ENCODE results near the gene WDR54.

- TF ChIP-seq IKZF1 (conservative IDR thresholded peaks at IDR 0.05): no peak
- TF ChIP-seq, protein P1, sequence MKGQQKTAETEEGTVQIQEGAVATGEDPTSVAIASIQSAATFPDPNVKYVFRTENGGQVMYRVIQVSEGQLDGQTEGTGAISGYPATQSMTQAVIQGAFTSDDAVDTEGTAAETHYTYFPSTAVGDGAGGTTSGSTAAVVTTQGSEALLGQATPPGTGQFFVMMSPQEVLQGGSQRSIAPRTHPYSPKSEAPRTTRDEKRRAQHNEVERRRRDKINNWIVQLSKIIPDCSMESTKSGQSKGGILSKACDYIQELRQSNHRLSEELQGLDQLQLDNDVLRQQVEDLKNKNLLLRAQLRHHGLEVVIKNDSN (IDR thresholded peaks at IDR 0.05; ENCODE audit: borderline replicate concordance, extremely low read length, insufficient read depth, low read depth, low read length): no peak
- TF ChIP-seq EP300 (IDR thresholded peaks at IDR 0.05; ENCODE audit: borderline replicate concordance in 1 of 2, control insufficient read depth in 1 of 2, low read depth in 2 of 2, low read length in 2 of 2): no peak
- TF ChIP-seq ZNF217 (IDR thresholded peaks at IDR 0.05): no peak
- TF ChIP-seq, protein P2, sequence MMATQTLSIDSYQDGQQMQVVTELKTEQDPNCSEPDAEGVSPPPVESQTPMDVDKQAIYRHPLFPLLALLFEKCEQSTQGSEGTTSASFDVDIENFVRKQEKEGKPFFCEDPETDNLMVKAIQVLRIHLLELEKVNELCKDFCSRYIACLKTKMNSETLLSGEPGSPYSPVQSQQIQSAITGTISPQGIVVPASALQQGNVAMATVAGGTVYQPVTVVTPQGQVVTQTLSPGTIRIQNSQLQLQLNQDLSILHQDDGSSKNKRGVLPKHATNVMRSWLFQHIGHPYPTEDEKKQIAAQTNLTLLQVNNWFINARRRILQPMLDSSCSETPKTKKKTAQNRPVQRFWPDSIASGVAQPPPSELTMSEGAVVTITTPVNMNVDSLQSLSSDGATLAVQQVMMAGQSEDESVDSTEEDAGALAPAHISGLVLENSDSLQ (IDR thresholded peaks at IDR 0.05): no peak
Measured at GRCh38 chr2:74417197-74417596, 4.3 kb upstream of the WDR54 start.

Measured in GM12878 (cell line).